B cell (primary cell): Measurements from ENCODE around the gene SYT17. TPM values are rescaled to one million over a fixed set of nuclear protein-coding genes. Genes with fewer than 3 reads are reported as not detected.

Source experiments
- ATAC-seq: fragments of 200-7000 bp; cut with Tn5 transposase; one replicate; pipeline ENCODE4 v1.10.0; 2021; ENCODE audit warnings: low read depth, mild to moderate bottlenecking, moderate number of reproducible peaks, moderate library complexity
- CTCF ChIA-PET: fragments of 350-600 bp; sonication (Branson Sonifier 250); formaldehyde crosslinking; loops from one replicate; lab custom pipeline; 2021; ENCODE audit warnings: antibody characterized with exemption, inconsistent platforms; lab: Charles Lee
- POLR2A ChIA-PET: fragments of 350-600 bp; sonication (Branson Sonifier 250); formaldehyde crosslinking; loops from one replicate; lab custom pipeline; 2021; ENCODE audit warnings: antibody characterized with exemption; lab: Charles Lee
- DNase-seq: peaks from one replicate; pipeline ENCODE4 v3.0.0; 2013
- H2AFZ ChIP-seq: 2 replicates; pipeline ENCODE4 v1.6.1; 2012; ENCODE audit warnings: mild to moderate bottlenecking, low read depth, low read length; ENCODE audit not compliant: insufficient read depth, poor library complexity, severe bottlenecking
- H3K27ac ChIP-seq, 2 donors: 1 replicate in 1 of 2; 2 replicates in 1 of 2; pipeline ENCODE4 v1.5.1; 2012 to 2013; ENCODE audit warnings: low read length in 2 of 2, mild to moderate bottlenecking in 2 of 2, moderate library complexity in 1 of 2
- H3K27me3 ChIP-seq, 4 experiments: fragments of 200-600 bp in 1 of 4; sonication (generic) in 1 of 4; replicated peaks in 1 of 4; 1 replicate in 2 of 4; 2 replicates in 2 of 4; pipeline versions ENCODE4 v1.6.1 to v1.7.0; 2013 to 2016; ENCODE audit warnings: low read length in 3 of 4, mild to moderate bottlenecking in 2 of 4, mixed read lengths in 1 of 4, moderate library complexity in 1 of 4; ENCODE audit not compliant: insufficient read depth in 4 of 4, control insufficient read depth in 3 of 4; ENCODE audit errors: control extremely low read depth in 1 of 4
- H3K36me3 ChIP-seq, 2 experiments: replicated peaks in 1 of 2; 1 replicate in 1 of 2; 2 replicates in 1 of 2; pipeline versions ENCODE4 v1.6.1 to v1.7.1; 2013; ENCODE audit warnings: low read length in 1 of 2; ENCODE audit not compliant: insufficient read depth in 2 of 2, control insufficient read depth in 1 of 2; ENCODE audit errors: control extremely low read depth in 1 of 2, extremely low read depth in 1 of 2
- H3K4me1 ChIP-seq, 2 donors: fragments of 200-600 bp in 1 of 2; sonication (generic) in 1 of 2; 1 replicate in 1 of 2; 2 replicates in 1 of 2; pipeline versions ENCODE4 v1.5.1 to v1.6.1; 2013 to 2017; ENCODE audit warnings: low read length in 2 of 2; ENCODE audit not compliant: control insufficient read depth in 2 of 2, insufficient read depth in 2 of 2
- H3K4me2 ChIP-seq: replicated peaks from 2 replicates; pipeline ENCODE3; 2012; ENCODE audit warnings: mild to moderate bottlenecking, low read depth, low read length; ENCODE audit not compliant: poor library complexity, severe bottlenecking
- H3K4me3 ChIP-seq, 5 experiments: fragments of 200-600 bp in 1 of 5; sonication (generic) in 1 of 5; 1 replicate in 3 of 5; 2 replicates in 2 of 5; pipeline versions ENCODE4 v1.5.1 to v1.7.0; 2011 to 2016; ENCODE audit warnings: low read length in 4 of 5, mild to moderate bottlenecking in 4 of 5, low read depth in 2 of 5, control low read depth in 1 of 5, moderate library complexity in 1 of 5; ENCODE audit not compliant: insufficient read depth in 1 of 5; ENCODE audit errors: control extremely low read depth in 1 of 5, extremely low read depth in 1 of 5
- H3K79me2 ChIP-seq: fragments of 200-600 bp; sonication (generic); one replicate; pipeline ENCODE4 v1.6.0; 2016; ENCODE audit warnings: low read length; ENCODE audit not compliant: control insufficient read depth, insufficient read depth
- H3K9ac ChIP-seq: fragments of 200-600 bp; sonication (generic); 2 replicates; pipeline ENCODE4 v1.6.1; 2017; ENCODE audit warnings: mild to moderate bottlenecking, low read length, moderate library complexity
- H3K9me3 ChIP-seq, 3 donors: one replicate each; pipeline versions ENCODE4 v1.6.1 to v1.7.1; 2013; ENCODE audit warnings: low read length in 2 of 3; ENCODE audit not compliant: control insufficient read depth in 2 of 3, insufficient read depth in 1 of 3; ENCODE audit errors: control extremely low read depth in 1 of 3
- H4K20me1 ChIP-seq: 2 replicates; pipeline ENCODE4 v1.6.0; 2012; ENCODE audit warnings: mild to moderate bottlenecking, low read length; ENCODE audit not compliant: insufficient read depth, control insufficient read depth, poor library complexity, severe bottlenecking
- H3K27ac Mint-ChIP-seq: one replicate; pipeline ENCODE4 v1.8.0; 2021; ENCODE audit warnings: mixed read lengths
- H3K27me3 Mint-ChIP-seq: one replicate; pipeline ENCODE4 v1.8.0; 2021; ENCODE audit warnings: mixed read lengths
- H3K4me1 Mint-ChIP-seq: one replicate; pipeline ENCODE4 v1.8.0; 2021; ENCODE audit warnings: mixed read lengths
- H3K4me3 Mint-ChIP-seq: one replicate; pipeline ENCODE4 v1.8.0; 2021; ENCODE audit warnings: mixed read lengths
- H3K9me3 Mint-ChIP-seq: one replicate; pipeline ENCODE4 v1.8.0; 2022; ENCODE audit warnings: mixed read lengths; ENCODE audit not compliant: insufficient read depth
- CTCF ChIP-seq: fragments of 200-600 bp; IDR thresholded peaks from one replicate; pipeline ENCODE4 v1.8.0; 2022; ENCODE audit warnings: antibody characterized with exemption, mild to moderate bottlenecking
- EZH2 ChIP-seq: IDR thresholded peaks from 2 replicates; pipeline ENCODE4 v1.6.1; 2012; ENCODE audit warnings: borderline replicate concordance, low read depth, mild to moderate bottlenecking, moderate library complexity, low read length; ENCODE audit not compliant: insufficient read depth, poor library complexity, severe bottlenecking
- WGBS: methylation state at CpG from one replicate; pipeline ENCODE4 v1.1.5; 2013; ENCODE audit warnings: missing lambda C conversion rate; ENCODE audit not compliant: insufficient coverage; 5-methylcytosine and 5-hydroxymethylcytosine counted together
- intact Hi-C: fragments of 100-400 bp; cut with micrococcal nuclease; formaldehyde crosslinking; loops from one replicate; pipeline ENCODE4 v1.10.0; 2022
- polyA plus RNA-seq: library from polyadenylated mRNA; depleted of rRNA; stranded (reverse); fragments of >200 nt; gene quantifications from 2 replicates; pipeline ENCODE4 v1.2.3, GENCODE V29; 2012
- total RNA-seq, 2 donors: library from RNA; stranded (reverse); fragments of 120-200 nt in 1 of 2; gene quantifications; 1 replicate in 1 of 2; 2 replicates in 1 of 2; pipeline versions ENCODE4 v1.2.3 to v1.2.4, GENCODE V29; 2013 to 2022

SYT17 gene
- total and polyA plus RNA-seq, 2 donors (not counting 1 experiment from before 2014, with no cell fraction given) = 24.9 to 27.7 TPM

DNA sequence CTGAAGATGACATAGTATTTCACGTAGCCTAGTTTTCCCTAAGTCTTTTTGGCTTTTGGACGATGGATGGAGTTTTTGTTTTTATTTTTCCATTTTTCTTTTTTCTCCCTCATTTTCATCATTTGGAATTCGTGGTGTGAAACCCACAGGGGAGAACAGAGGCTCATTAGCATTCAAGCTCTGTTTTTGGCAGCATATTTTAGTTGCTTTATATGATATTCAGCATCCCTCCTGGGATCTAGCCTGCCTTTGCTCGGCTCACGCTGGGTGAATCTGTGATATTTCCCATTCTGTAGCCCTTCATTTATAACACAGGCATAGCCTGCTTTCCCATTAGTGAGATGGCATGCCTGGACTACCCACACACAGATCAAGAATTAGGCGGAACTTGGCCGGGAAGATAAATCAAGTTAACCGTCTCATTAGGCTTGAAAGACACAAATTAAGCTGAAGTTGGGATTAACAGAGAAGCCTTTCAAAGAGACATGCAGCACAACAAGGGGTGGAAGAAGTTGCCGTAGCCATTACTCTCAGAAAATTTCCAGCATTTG is 97.4 kb downstream of the SYT17 start:
- Histone ChIP-seq H3K4me2 (no peak overlapping the region), H4K20me1 (no peaks in the 10 kb centered on the region), H2AFZ (no peak overlapping the region), H3K9me3 (peaks cover 0 to 41% (median 22%) of the 10 kb centered on the region in 3 donors), H3K4me1 (peaks cover 0 to 7% of the 10 kb centered on the region in 2 donors), H3K36me3 (peaks cover 0 to 4% of the 10 kb centered on the region in 2 experiments), H3K79me2 (no peaks in the 10 kb centered on the region), H3K9ac (no peak overlapping the region), H3K27me3 (no peaks in the 10 kb centered on the region), H3K27ac (no peak overlapping the region), H3K4me3 (no peak overlapping the region)
- H3K27me3 Mint-ChIP-seq = no peaks in the 10 kb centered on the region
- TF ChIP-seq CTCF = no peak
- no peak for TF ChIP-seq EZH2
- no peak overlapping the region for H3K27ac Mint-ChIP-seq
- H3K4me1 Mint-ChIP-seq = peaks cover 10% of the 10 kb centered on the region
- peaks cover 17% of the 10 kb centered on the region for H3K9me3 Mint-ChIP-seq
- ChIA-PET CTCF (no interaction called here), POLR2A (no interaction called here)
- no peak overlapping the region for H3K4me3 Mint-ChIP-seq
- intact Hi-C loops = no loop called here
- ATAC-seq (no peak), DNase-seq (no peak)
- WGBS = 94% methylated on average over 3 of the region's 9 CpGs

- no peak for DNase-seq
- peaks cover 17% of the 10 kb centered on the region for H3K9me3 Mint-ChIP-seq
- POLR2A ChIA-PET = interaction anchor here (0.6 kb wide), 1 partner anchor 158 kb away, joined by 4 read pairs; no protein-coding TSS in a partner anchor
- H3K4me3 Mint-ChIP-seq = no peak overlapping the region
- Histone ChIP-seq H2AFZ (no peak overlapping the region), H3K27me3 (no peaks in the 10 kb centered on the region), H3K4me2 (no peak overlapping the region), H3K9ac (no peak overlapping the region), H3K9me3 (peaks cover 0 to 41% (median 22%) of the 10 kb centered on the region in 3 donors), H3K4me1 (peaks cover 4 to 7% of the 10 kb centered on the region in 2 donors), H4K20me1 (no peaks in the 10 kb centered on the region), H3K4me3 (no peak overlapping the region), H3K79me2 (no peaks in the 10 kb centered on the region), H3K36me3 (peaks cover 0 to 4% of the 10 kb centered on the region in 2 experiments), H3K27ac (no peak overlapping the region)
- no peaks in the 10 kb centered on the region for H3K27me3 Mint-ChIP-seq
- H3K4me1 Mint-ChIP-seq = peaks cover 13% of the 10 kb centered on the region
- TF ChIP-seq CTCF (no peak), EZH2 (no peak)
- WGBS = 98% methylated on average over 10 of the region's 11 CpGs
- no peak for ATAC-seq
- H3K27ac Mint-ChIP-seq = no peak overlapping the region
- intact Hi-C loops = no loop called here
- CTCF ChIA-PET = no interaction called here
These were observed 98.7 kb downstream of the SYT17 start for GRCh38 chr16:19266774-19267173.
